NCI-H1417 treated with DMSO at 0.1 percent for 48 hours (cell line): ENCODE data around the gene LCP1.

Experiments used
- DNase-seq: peaks from one replicate; lab custom pipeline; 2025; lab: John Stamatoyannopoulos, UW

The LCP1 gene

DNA sequence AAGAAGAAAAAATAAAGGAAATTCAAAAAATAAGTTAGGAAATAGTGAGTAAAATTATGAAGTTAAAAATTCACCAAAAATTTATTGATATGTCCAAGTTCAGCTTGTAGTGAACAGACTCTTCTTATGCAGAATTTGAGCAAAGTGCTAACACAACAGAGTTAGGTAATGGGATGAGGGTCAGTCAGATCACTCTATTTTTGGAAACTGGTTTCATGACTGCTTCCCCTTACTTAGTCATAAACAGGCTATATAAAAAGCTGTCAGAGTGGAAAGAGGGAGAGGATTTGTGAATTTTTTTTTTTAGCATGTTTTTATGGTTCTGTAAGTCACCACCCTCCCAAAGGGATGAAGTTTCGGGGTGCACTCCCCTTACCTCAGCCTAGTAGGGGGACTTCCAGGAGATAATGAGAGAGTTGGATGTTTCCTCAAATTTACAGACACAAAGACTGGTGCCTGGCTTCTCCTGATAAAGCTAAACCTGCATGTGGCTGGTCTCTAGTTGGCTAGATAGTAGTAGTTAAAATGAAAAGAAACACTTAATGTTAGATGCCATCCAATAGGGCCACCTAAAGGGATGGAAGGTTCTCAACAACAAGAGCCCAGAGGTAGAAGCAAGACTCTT, 81.7 kb downstream of the LCP1 start:
- DNase-seq, result no peak

DNA sequence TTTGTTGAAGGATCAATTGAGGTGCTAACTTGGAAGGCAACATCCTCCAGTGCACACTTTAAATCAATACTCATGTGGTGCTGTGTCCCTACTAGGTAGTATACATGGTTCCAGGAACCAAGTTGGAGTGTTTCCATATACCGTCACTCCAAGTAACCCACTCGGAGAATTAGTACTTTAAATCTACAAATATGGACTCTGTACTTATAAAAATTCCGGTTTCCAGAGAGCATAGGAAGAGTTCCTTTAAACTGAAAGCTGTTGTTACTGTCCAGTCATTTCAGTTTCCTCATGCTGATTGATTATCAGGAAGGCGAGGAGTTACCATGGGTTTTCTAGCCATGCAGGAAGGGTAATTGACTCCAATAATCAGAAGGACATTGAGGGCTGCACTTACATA, 84.3 kb downstream of the LCP1 start:
- DNase-seq, result no peak

- DNase-seq, result no peak
These were observed 85.0 kb downstream of the LCP1 start for GRCh38 chr13:46097015-46097414.

- no peak for DNase-seq
These were observed 87.5 kb downstream of the LCP1 start for GRCh38 chr13:46094478-46094877.

DNA sequence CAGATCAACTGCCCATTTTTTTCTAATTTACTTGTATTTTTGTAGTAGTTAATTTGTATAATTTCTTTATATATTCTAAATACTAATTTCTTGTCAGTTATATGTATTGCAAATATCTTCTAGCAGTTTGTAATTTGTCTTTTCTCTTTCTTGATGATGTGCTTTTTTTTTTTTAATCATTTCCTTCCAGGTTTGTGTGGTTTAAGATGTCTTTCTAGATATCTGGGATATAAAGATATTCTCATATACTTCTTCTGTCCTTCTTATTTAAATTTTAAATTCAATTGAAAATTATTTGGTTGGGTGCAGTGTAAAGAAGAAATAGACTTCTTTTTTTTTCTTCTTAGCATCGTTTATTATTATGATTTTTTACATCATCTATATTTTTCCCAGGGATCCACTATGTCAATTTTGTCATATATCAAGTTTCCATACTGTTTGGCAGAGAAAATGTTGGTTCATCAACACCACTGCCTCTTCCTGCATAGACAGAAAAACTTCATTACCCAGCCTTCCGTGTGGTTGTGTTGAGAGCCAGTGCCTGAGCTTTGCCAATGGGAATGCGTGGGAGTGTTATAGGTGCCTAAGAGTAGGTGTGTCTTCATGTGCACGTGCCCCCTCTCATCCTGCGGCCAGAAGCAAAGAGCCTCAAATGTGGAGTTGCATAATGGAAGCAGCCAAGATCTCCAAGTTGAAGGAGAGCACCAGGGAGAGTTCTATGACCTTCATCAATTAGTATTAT, 93.0 kb downstream of the LCP1 start:
- no peak for DNase-seq

- no peak for DNase-seq
These were observed 94.5 kb downstream of the LCP1 start for GRCh38 chr13:46087481-46087880.

DNA sequence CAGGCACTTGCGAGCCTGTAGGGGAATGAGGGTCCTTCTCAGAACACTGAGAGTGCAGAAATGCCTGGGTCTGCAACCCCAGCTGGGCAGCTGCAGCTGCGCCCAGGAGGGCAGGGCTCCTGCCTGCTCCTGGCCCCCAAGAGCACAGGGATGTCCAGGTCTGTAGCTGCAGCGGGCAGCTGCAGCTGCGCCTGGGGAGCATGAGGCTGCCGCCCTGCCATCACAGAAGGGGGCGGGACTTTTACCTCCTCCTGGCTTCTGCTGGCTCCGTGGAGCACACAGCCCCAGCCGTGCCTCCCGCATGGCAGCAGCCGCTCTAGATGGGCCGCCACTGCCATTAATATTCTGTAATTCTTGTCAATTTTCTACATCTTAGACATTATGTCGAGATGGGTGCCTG, 95.0 kb downstream of the LCP1 start:
- DNase-seq, result no peak

GRCh38 chr13:46086421-46086922, 95.5 kb downstream of the LCP1 start:
- DNase-seq, result no peak

DNA sequence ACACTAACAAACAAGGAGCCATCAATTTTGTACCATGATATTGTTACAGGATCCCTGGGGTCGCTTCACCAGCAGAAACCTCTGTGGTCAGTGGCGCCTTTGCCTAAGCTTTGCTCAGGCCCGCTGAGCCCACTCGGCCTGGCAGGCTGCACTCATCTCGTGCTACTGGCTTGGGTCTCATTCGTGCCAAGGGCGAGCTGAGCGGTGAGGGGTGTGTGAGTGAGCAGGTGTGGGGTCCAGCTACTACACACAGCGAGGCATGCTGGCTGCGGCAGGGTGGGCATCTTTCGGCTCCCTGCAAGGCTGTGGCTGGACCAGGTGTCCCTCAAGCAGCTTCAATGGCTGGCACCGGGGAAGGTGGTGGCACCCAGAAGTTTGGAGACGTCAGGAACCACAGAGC, 96.2 kb downstream of the LCP1 start:
- DNase-seq, result no peak

DNA sequence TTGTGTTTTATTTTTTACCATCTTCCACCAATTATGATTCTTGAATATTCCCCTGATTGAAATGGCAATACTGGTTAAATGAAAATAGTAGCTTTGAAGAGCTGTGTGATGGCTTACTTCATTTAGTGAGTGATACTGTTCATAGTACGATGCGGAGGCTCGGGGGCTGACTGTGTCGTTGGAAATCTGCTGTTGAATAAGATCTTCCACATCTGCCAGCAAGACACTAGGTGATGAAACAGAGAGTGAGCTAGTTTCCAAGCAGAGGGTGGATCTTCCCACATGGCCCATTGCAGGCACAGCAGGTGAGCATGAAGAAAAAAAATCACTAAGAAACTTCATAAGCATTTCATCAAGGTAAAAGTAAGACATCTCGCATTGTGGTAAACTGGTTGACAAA, 99.7 kb downstream of the LCP1 start:
- DNase-seq, result no peak

DNA sequence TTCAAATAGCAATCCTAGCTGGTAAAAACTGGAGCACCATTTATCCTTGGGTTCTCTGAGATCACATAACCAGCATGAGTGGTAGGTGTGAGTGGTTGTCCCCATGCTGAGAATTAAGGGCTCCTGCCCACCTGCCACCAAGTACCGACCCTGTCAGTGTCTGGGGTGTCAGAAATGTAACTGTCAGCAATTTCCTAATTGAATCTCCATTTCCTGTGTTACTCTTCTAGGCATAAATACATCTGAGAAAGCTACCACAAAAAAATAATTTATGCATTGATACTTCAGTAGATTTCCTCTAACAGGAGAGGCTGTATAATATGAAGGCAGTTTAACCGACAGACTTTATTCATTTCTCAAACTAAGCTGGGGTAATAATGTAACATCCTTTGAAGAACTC, 102.2 kb downstream of the LCP1 start:
- DNase-seq, result no peak

DNA sequence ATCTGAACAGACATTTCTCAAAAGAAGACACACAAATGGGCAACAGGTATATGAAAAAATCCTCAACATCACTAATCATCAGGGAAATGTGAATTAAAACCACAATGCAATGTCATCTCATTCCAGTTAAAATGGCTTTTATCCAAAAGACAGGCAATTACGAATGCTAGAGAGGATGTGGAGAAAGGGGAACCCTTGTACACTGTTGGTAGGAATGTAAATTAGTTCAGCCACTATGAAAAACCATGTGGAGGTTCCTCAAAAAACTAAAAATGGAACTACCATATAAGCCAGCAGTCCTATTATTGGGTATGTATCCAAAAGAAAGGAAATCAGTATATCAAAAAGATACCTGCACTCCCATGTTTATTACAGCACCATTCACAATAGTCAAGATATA, 104.7 kb downstream of the LCP1 start:
- DNase-seq, result no peak

- DNase-seq, result no peak
These were observed 105.2 kb downstream of the LCP1 start for GRCh38 chr13:46076827-46077226.
